K562 (cell line): ENCODE measurements around the gene C11orf65. TPM values are rescaled to one million over a fixed set of nuclear protein-coding genes. Genes with fewer than 3 reads are reported as not detected.

ENCODE experiments used
- GATAD2A ChIP-seq: fragments of 450-650 bp; IDR thresholded peaks from 2 replicates; pipeline ENCODE4 v1.6.1; 2017
- HDAC6 ChIP-seq: IDR thresholded peaks from 2 replicates; pipeline ENCODE4 v1.6.1; 2012; ENCODE audit warnings: low read depth, mild to moderate bottlenecking, control low read depth, inconsistent platforms, low read length, moderate library complexity
- MYBL2 ChIP-seq, 2 experiments: fragments of 450-650 bp in 1 of 2; sonication (generic) in 1 of 2; formaldehyde crosslinking in 1 of 2; IDR thresholded peaks; 2 replicates each; pipeline versions ENCODE4 v1.6.1 to v1.8.1; 2017 to 2022; ENCODE audit warnings: borderline replicate concordance in 1 of 2, inconsistent platforms in 1 of 2, low read depth in 1 of 2, mild to moderate bottlenecking in 1 of 2, missing genetic modification reagents in 1 of 2, moderate library complexity in 1 of 2
- NFATC3 ChIP-seq: fragments of 450-650 bp; IDR thresholded peaks from 2 replicates; pipeline ENCODE4 v1.6.1; 2017; ENCODE audit warnings: mild to moderate bottlenecking
- ZNF282 ChIP-seq: sonication (generic); formaldehyde crosslinking; IDR thresholded peaks from 2 replicates; pipeline ENCODE4 v1.8.1; 2023; ENCODE audit warnings: missing genetic modification reagents
- ZNF778 ChIP-seq: fragments of 450-650 bp; formaldehyde crosslinking; IDR thresholded peaks from 2 replicates; pipeline ENCODE4 v1.4.0; 2020; ENCODE audit warnings: mild to moderate bottlenecking, moderate library complexity
- polyA plus RNA-seq, 8 experiments: library from polyadenylated mRNA; depleted of rRNA in 4 of 8; stranded (reverse) in 5 of 8; unstranded in 3 of 8; fragments of >200 nt; fragmentation: Nextera tagmentation in 2 of 8; fragmentation: Illumina TruSeq in 1 of 8; extraction: Ambion mirVana in 2 of 8; extraction: Trizol in 1 of 8; gene quantifications; 2 replicates each; pipeline versions ENCODE4 v1.2.1 to v1.2.3, GENCODE V29; 2011 to 2014; ENCODE audit warnings: inconsistent platforms in 1 of 8, missing spikeins in 1 of 8
- total RNA-seq, 7 experiments: library from RNA; depleted of rRNA in 6 of 7; stranded (reverse); fragments of >200 nt in 6 of 7; fragmentation: Illumina TruSeq in 2 of 7; extraction: Trizol in 2 of 7; gene quantifications; 2 replicates each; pipeline versions ENCODE4 v1.2.1 to v1.2.3, GENCODE V29; 2011 to 2021; ENCODE audit warnings: low replicate concordance in 1 of 7
- TF ChIP-seq, protein P1 (sequence below): sonication (generic); formaldehyde crosslinking; IDR thresholded peaks from 2 replicates; pipeline ENCODE4 v1.8.1; 2023; ENCODE audit warnings: mild to moderate bottlenecking, missing genetic modification reagents
- TF ChIP-seq, protein P2 (sequence below): fragments of 450-650 bp; formaldehyde crosslinking; IDR thresholded peaks from 2 replicates; pipeline ENCODE4 v1.4.0; 2022; ENCODE audit warnings: mild to moderate bottlenecking, moderate library complexity
- TF ChIP-seq, protein P3 (sequence below): sonication (generic); formaldehyde crosslinking; IDR thresholded peaks from 2 replicates; pipeline ENCODE4 v1.8.1; 2023; ENCODE audit warnings: missing genetic modification reagents, mild to moderate bottlenecking, borderline replicate concordance
- TF ChIP-seq, protein P4 (sequence below), 2 experiments: fragments of 450-650 bp; IDR thresholded peaks; 2 replicates each; pipeline ENCODE4 v1.6.1; 2016; ENCODE audit warnings: mild to moderate bottlenecking in 2 of 2, borderline replicate concordance in 1 of 2, low read depth in 1 of 2, moderate library complexity in 1 of 2

The C11orf65 gene
- total and polyA plus RNA-seq, 9 of the 15 experiments (the other 6 are each of a cell fraction or from before 2014, with no cell fraction given), result 1.0 to 2.1 (median 1.2) TPM

DNA sequence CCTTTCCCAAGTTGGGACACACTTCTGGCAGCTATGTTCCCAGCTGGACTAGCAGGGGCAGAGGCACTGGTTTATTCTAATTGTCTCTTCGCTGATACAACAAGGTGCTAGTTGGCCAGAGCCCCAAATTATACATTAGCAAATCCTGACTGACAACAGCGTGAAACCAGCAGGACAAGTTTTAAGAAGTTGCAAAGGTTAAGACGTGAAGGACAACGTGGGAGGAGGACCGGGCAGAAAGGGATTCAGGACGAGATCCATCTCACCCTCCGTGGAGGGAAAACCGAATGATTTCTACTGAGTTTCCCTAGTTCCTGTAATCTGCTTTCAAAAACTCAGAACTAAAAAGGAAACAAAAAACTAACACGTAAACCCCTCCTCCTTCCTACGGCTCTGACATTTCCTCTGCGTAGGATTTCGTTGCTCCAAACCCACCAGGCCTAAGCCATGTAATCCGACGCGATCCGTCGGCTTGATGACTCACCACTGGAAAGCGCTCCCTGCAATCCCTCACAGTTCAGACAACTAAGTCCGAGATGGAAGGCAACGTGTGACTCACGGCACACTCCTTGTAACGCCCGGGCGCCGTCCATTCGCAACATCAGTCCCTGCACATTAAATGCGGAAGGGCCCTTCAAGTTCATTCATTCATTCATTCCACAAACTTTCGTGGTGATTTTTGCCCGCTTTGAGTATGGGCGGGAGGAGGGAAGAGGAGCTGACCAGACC is 30.2 kb upstream of the C11orf65 start (continued):
- TF ChIP-seq, protein P1, sequence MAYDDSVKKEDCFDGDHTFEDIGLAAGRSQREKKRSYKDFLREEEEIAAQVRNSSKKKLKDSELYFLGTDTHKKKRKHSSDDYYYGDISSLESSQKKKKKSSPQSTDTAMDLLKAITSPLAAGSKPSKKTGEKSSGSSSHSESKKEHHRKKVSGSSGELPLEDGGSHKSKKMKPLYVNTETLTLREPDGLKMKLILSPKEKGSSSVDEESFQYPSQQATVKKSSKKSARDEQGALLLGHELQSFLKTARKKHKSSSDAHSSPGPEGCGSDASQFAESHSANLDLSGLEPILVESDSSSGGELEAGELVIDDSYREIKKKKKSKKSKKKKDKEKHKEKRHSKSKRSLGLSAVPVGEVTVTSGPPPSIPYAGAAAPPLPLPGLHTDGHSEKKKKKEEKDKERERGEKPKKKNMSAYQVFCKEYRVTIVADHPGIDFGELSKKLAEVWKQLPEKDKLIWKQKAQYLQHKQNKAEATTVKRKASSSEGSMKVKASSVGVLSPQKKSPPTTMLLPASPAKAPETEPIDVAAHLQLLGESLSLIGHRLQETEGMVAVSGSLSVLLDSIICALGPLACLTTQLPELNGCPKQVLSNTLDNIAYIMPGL (CRISPR knock-in tag), result no peak
- TF ChIP-seq, protein P2, sequence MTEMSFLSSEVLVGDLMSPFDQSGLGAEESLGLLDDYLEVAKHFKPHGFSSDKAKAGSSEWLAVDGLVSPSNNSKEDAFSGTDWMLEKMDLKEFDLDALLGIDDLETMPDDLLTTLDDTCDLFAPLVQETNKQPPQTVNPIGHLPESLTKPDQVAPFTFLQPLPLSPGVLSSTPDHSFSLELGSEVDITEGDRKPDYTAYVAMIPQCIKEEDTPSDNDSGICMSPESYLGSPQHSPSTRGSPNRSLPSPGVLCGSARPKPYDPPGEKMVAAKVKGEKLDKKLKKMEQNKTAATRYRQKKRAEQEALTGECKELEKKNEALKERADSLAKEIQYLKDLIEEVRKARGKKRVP (CRISPR knock-in tag), result no peak
- TF ChIP-seq, protein P3, sequence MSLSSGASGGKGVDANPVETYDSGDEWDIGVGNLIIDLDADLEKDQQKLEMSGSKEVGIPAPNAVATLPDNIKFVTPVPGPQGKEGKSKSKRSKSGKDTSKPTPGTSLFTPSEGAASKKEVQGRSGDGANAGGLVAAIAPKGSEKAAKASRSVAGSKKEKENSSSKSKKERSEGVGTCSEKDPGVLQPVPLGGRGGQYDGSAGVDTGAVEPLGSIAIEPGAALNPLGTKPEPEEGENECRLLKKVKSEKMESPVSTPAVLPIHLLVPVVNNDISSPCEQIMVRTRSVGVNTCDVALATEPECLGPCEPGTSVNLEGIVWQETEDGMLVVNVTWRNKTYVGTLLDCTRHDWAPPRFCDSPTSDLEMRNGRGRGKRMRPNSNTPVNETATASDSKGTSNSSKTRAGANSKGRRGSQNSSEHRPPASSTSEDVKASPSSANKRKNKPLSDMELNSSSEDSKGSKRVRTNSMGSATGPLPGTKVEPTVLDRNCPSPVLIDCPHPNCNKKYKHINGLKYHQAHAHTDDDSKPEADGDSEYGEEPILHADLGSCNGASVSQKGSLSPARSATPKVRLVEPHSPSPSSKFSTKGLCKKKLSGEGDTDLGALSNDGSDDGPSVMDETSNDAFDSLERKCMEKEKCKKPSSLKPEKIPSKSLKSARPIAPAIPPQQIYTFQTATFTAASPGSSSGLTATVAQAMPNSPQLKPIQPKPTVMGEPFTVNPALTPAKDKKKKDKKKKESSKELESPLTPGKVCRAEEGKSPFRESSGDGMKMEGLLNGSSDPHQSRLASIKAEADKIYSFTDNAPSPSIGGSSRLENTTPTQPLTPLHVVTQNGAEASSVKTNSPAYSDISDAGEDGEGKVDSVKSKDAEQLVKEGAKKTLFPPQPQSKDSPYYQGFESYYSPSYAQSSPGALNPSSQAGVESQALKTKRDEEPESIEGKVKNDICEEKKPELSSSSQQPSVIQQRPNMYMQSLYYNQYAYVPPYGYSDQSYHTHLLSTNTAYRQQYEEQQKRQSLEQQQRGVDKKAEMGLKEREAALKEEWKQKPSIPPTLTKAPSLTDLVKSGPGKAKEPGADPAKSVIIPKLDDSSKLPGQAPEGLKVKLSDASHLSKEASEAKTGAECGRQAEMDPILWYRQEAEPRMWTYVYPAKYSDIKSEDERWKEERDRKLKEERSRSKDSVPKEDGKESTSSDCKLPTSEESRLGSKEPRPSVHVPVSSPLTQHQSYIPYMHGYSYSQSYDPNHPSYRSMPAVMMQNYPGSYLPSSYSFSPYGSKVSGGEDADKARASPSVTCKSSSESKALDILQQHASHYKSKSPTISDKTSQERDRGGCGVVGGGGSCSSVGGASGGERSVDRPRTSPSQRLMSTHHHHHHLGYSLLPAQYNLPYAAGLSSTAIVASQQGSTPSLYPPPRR (CRISPR knock-in tag), result no peak; the same call in 1 of the 2 replicates
- TF ChIP-seq, protein P4, sequence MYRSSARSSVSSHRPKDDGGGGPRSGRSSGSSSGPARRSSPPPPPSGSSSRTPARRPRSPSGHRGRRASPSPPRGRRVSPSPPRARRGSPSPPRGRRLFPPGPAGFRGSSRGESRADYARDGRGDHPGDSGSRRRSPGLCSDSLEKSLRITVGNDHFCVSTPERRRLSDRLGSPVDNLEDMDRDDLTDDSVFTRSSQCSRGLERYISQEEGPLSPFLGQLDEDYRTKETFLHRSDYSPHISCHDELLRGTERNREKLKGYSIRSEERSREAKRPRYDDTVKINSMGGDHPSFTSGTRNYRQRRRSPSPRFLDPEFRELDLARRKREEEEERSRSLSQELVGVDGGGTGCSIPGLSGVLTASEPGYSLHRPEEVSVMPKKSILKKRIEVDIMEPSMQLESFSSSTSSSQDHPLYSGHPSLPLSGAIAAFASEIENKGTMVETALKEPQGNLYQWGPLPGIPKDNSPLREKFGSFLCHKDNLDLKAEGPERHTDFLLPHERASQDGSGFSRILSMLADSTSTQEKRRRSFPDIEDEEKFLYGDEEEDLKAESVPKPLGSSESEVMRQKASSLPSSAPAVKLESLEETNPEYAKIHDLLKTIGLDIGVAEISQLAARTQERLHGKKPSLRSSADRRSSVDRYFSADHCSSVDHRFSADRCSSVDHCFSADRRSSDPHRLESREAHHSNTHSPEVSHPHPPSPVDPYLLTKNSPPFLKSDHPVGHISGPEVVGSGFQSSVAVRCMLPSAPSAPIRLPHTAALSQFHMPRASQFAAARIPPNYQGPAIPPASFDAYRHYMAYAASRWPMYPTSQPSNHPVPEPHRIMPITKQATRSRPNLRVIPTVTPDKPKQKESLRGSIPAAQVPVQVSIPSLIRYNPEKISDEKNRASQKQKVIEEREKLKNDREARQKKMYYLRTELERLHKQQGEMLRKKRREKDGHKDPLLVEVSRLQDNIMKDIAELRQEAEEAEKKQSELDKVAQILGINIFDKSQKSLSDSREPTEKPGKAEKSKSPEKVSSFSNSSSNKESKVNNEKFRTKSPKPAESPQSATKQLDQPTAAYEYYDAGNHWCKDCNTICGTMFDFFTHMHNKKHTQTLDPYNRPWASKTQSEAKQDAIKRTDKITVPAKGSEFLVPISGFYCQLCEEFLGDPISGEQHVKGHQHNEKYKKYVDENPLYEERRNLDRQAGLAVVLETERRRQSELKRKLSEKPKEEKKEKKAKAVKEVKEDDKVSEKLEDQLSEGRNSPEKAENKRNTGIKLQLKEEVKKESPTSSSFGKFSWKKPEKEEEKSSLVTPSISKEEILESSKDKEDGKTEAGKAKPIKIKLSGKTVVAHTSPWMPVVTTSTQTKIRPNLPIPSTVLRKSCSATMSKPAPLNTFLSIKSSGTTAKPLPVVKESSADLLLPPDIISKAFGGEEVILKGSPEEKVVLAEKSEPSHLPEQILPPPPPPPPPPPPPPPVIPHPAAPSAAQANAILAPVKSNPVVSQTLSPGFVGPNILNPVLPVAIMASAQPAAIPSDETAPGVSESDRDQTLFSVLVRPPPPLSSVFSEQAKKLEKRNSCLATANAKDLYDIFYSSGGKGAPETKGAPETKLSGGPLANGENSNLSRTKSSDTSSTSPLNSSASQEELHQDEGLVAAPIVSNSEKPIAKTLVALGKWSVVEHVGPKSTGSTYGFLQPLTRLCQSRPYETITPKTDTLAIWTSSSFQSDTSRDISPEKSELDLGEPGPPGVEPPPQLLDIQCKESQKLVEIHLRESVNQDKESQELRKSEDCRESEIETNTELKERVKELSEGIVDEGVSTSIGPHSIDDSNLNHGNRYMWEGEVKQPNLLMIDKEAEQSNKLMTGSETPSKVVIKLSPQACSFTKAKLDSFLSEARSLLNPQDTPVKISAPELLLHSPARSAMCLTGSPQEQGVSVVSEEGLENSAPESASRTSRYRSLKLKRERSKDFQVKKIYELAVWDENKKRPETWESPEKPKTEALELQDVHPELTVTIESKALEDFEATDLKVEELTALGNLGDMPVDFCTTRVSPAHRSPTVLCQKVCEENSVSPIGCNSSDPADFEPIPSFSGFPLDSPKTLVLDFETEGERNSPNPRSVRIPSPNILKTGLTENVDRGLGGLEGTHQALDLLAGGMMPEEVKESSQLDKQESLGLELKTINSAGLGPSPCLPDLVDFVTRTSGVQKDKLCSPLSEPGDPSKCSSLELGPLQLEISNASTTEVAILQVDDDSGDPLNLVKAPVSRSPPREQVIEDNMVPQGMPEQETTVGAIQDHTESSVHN (IDR thresholded peaks at IDR 0.05; ENCODE audit: borderline replicate concordance in 1 of 2, low read depth in 1 of 2), result peak in 1 of 2 experiments; percentile 65; a peak in 1 of 4 replicates
- no peak for TF ChIP-seq GATAD2A
- no peak for TF ChIP-seq ZNF282 (CRISPR knock-in tag)
- TF ChIP-seq HDAC6, result no peak
- peak; percentile 62; the same call in 1 of the 2 replicates for TF ChIP-seq NFATC3
- no peak for TF ChIP-seq MYBL2 (IDR thresholded peaks at IDR 0.05; ENCODE audit: low read depth)
- TF ChIP-seq MYBL2 (CRISPR knock-in tag; IDR thresholded peaks at IDR 0.05; ENCODE audit: borderline replicate concordance), result no peak
- TF ChIP-seq ZNF778 (CRISPR knock-in tag), result no peak
